ENCODE measurements around the gene POLR2J3.
"Not testable (repeated sequence)": the region's sequence is repeated elsewhere in the genome, so short reads cannot be mapped to it uniquely, and the experiment has no call there.

The POLR2J3 gene

GRCh38 chr7:102544372-102544771 is 28.0 kb downstream of the POLR2J3 start:
- not testable (repeated sequence) for DNase-seq (ENCODE audit: low spot score in 2 of 2); H3K36me3 Mint-ChIP-seq; H3K27ac Mint-ChIP-seq; ATAC-seq; H3K9me3 Mint-ChIP-seq; H3K4me1 Mint-ChIP-seq; H3K4me3 Mint-ChIP-seq

GRCh38 chr7:102543596-102543995 is 28.8 kb downstream of the POLR2J3 start, which contains the start of gene UPK3BL2:
Gene UPK3BL2, minus strand, starts transcription at chr7:102543696. Its CDS starts 60 bp downstream, at chr7:102543636.
- not testable (repeated sequence) for H3K4me1 Mint-ChIP-seq; H3K9me3 Mint-ChIP-seq; H3K4me3 Mint-ChIP-seq; H3K36me3 Mint-ChIP-seq; ATAC-seq; H3K27ac Mint-ChIP-seq; DNase-seq (ENCODE audit: low spot score in 2 of 2)

GRCh38 chr7:102542771-102543170 is 29.6 kb downstream of the POLR2J3 start:
- H3K36me3 Mint-ChIP-seq; H3K4me3 Mint-ChIP-seq; H3K27ac Mint-ChIP-seq; DNase-seq (ENCODE audit: low spot score in 2 of 2); H3K9me3 Mint-ChIP-seq; H3K4me1 Mint-ChIP-seq; ATAC-seq: not testable (repeated sequence)

- not testable (repeated sequence) for H3K9me3 Mint-ChIP-seq, ATAC-seq
These were observed 30.3 kb downstream of the POLR2J3 start for GRCh38 chr7:102542083-102542482.

GRCh38 chr7:102540604-102541003 is 31.8 kb downstream of the POLR2J3 start:
- ATAC-seq; H3K4me3 Mint-ChIP-seq; H3K9me3 Mint-ChIP-seq; H3K4me1 Mint-ChIP-seq; H3K27ac Mint-ChIP-seq; DNase-seq (ENCODE audit: low spot score in 2 of 2); H3K36me3 Mint-ChIP-seq: not testable (repeated sequence)

More at GRCh38 chr7:102542083-102542482, 30.3 kb downstream of the POLR2J3 start:
- DNase-seq (ENCODE audit: low spot score in 2 of 2); H3K4me1 Mint-ChIP-seq; H3K27ac Mint-ChIP-seq; H3K36me3 Mint-ChIP-seq; H3K4me3 Mint-ChIP-seq: not testable (repeated sequence)

GRCh38 chr7:102535062-102535615 is 37.2 kb downstream of the POLR2J3 start:
- H3K4me1 Mint-ChIP-seq; ATAC-seq; H3K27ac Mint-ChIP-seq; H3K9me3 Mint-ChIP-seq; H3K4me3 Mint-ChIP-seq; H3K36me3 Mint-ChIP-seq; DNase-seq (ENCODE audit: low spot score in 2 of 2): not testable (repeated sequence)

GRCh38 chr7:102532127-102532526 is 40.3 kb downstream of the POLR2J3 start:
- H3K27ac Mint-ChIP-seq, H3K36me3 Mint-ChIP-seq, H3K4me1 Mint-ChIP-seq, H3K4me3 Mint-ChIP-seq, ATAC-seq, H3K9me3 Mint-ChIP-seq: not testable (repeated sequence)
- peak in 1 of 2 donors; percentile 57 for DNase-seq (ENCODE audit: low spot score in 2 of 2)

- not testable (repeated sequence) for DNase-seq (ENCODE audit: low spot score in 2 of 2); H3K9me3 Mint-ChIP-seq; H3K27ac Mint-ChIP-seq; H3K4me1 Mint-ChIP-seq; ATAC-seq; H3K4me3 Mint-ChIP-seq; H3K36me3 Mint-ChIP-seq
These were observed 40.8 kb downstream of the POLR2J3 start for GRCh38 chr7:102531583-102531982.

GRCh38 chr7:102527822-102528793 is 44.3 kb downstream of the POLR2J3 start:
- H3K4me1 Mint-ChIP-seq; H3K36me3 Mint-ChIP-seq; H3K27ac Mint-ChIP-seq; H3K9me3 Mint-ChIP-seq; ATAC-seq; DNase-seq (ENCODE audit: low spot score in 2 of 2); H3K4me3 Mint-ChIP-seq: not testable (repeated sequence)

- H3K4me1 Mint-ChIP-seq; H3K27ac Mint-ChIP-seq; ATAC-seq; H3K4me3 Mint-ChIP-seq; H3K36me3 Mint-ChIP-seq; DNase-seq (ENCODE audit: low spot score in 2 of 2); H3K9me3 Mint-ChIP-seq: not testable (repeated sequence)
These were observed 45.2 kb downstream of the POLR2J3 start for GRCh38 chr7:102527182-102527581.

GRCh38 chr7:102524803-102525202 is 47.6 kb downstream of the POLR2J3 start:
- DNase-seq (ENCODE audit: low spot score in 2 of 2), result peak in 1 of 2 donors; percentile 63

GRCh38 chr7:102520797-102521196 is 51.6 kb downstream of the POLR2J3 start:
- not testable (repeated sequence) for ATAC-seq; H3K27ac Mint-ChIP-seq; H3K4me3 Mint-ChIP-seq; DNase-seq (ENCODE audit: low spot score in 2 of 2); H3K9me3 Mint-ChIP-seq; H3K4me1 Mint-ChIP-seq; H3K36me3 Mint-ChIP-seq

More at GRCh38 chr7:102524803-102525202, 47.6 kb downstream of the POLR2J3 start:
- H3K27ac Mint-ChIP-seq, H3K4me1 Mint-ChIP-seq, H3K36me3 Mint-ChIP-seq, H3K4me3 Mint-ChIP-seq, H3K9me3 Mint-ChIP-seq: not testable (repeated sequence)
- ATAC-seq, result peak; percentile 15

- not testable (repeated sequence) for H3K4me1 Mint-ChIP-seq, H3K4me3 Mint-ChIP-seq, H3K27ac Mint-ChIP-seq, H3K36me3 Mint-ChIP-seq, H3K9me3 Mint-ChIP-seq
- DNase-seq (ENCODE audit: low spot score in 2 of 2) (peak in 1 of 2 donors; percentile 50), ATAC-seq (peak; percentile 93)
These were observed 54.7 kb downstream of the POLR2J3 start, which contains the start of gene RASA4B for GRCh38 chr7:102517550-102518147. Gene RASA4B, minus strand, starts transcription at chr7:102517777. Its CDS starts 67 bp downstream, at chr7:102517710.
